HT-29 (cell line): ENCODE data around the gene PRAF2. TPM values are rescaled to one million over a fixed set of nuclear protein-coding genes. Genes with fewer than 3 reads are reported as not detected.
A peak's percentile ranks its signal among the peaks of the same experiment; 100 is the strongest.

Source experiments
- DNase-seq: peaks from one replicate; pipeline ENCODE4 v3.0.0-alpha.2; 2015; ENCODE audit warnings: low spot score
- small RNA-seq: library from RNA; depleted of rRNA; stranded (forward); fragments of <200 nt; gene quantifications from one replicate; pipeline ENCODE3, GENCODE V24; 2014
- total RNA-seq: library from RNA; depleted of rRNA; stranded (reverse); fragments of >200 nt; shearing (Covaris generic); gene quantifications from 2 replicates; pipeline ENCODE4 v1.2.3, GENCODE V29; 2014; rRNA removed

The PRAF2 gene
- total RNA-seq, 1 experiment from 2014 or later = 0.15 TPM

DNA sequence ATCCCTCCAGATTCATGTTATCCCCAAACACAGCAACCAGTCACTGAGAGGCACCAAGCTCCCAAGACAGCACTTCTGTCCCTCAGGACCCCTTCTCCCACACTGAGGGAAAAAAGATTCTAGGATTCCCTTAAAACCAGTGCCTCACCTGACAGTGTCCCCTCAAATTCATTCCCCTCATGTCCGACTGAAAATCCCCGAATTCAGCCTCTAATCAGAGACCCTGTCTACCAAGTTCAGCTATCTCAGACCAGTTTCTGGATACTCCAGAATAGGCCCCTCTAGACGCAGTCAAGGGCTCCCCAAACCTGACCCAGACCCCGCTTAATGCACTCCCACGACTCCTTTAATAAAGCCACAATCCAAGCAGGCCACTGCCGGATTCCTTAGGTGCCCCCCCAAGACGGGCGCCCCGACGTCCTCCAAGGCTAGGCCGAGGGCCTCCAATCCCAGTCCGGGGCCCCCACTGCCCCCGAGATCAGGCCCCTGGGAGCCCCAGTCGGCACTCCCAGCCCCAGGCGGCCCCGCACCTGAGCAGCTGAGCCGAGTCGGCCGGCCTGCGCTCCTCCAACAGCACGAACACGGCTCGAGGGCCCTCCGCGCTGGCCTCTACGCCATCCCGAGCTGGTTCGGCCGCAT lies 31.1 kb downstream of the PRAF2 start:
- DNase-seq = peak; percentile 39

GRCh38 chrX:49041744-49042580 lies 31.8 kb downstream of the PRAF2 start:
- no peak for DNase-seq

GRCh38 chrX:49040376-49040955 lies 33.3 kb downstream of the PRAF2 start:
- DNase-seq = no peak

DNA sequence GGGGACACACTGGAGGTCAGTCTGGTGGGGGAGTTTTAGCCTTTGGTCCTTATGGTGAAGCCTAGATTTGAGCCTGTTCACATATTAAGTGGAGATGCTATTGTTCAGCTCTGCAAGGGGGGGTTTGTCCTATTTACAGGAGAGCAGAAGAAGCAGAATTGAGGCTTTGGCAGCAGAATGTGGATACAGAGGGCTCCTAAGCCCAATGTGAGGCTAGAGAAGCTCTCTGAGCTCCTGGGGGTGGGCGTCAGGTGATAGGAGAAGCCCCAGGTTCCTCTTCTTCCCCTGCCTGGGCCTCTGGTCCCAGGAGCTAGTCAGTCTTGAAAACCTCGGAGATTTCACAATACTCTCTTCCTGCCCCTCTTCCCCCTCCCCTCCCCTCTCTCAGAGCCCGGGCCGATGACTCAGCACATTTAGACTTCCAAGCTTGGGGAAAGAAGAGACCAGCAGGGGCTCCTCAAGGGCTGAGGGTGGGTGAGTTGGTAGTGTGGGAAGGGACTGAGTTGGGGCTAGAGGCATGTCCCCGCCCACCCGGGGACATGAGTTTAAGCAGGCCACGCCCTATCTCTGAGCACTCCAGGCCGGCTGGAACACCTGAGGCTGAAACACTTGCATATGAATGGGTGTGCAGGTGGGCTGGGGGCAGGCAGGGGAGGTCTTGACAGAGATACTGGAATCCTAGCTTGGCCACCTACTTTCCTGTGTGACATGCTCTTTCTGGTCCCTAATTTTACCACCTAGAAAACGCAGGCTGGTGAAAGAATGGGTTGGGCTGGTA lies 34.0 kb downstream of the PRAF2 start:
- peak; percentile 74 for DNase-seq

DNA sequence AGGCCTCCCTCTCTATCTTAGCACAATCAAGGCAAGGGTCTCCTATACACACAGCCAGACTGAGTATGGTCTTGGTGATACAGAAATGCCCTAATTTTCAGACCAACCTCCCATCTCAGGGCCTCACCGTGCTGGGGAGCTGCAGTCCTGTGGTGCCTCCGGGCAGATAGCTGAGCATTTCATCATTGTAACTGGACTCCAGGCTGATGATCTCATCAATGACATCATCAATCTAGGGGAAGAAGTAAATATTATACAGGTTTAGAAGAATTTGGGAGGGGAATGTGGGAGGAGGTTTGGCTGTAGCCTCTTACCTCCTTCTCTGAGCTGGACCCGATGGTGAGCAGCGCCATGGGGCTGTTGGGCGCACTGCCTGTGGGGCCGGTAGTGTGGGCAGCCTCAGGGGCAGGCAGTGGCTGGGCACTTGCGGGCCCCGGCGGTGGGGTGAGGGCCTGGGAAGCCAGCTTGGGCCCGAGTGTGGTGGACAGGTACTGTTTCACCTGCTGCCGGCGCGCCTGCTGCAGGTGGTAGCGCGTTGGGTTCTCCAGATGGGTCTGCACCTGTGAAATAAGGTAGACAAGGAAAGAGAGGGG lies 35.8 kb downstream of the PRAF2 start:
- no peak for DNase-seq

GRCh38 chrX:49030283-49030682 lies 43.5 kb downstream of the PRAF2 start:
- DNase-seq = no peak

- peak; percentile 70 for DNase-seq
Observed at GRCh38 chrX:49029876-49030275, 43.9 kb downstream of the PRAF2 start.

Small RNA genes within 50 kb of the gene (small RNA-seq; reads per million reads assigned to genes)
- not detected for gene RNU4-52P

Other genes with a start within 250 kb of the PRAF2 start
- gene ERAS, start 247.5 kb downstream of the PRAF2 start, total RNA-seq = not detected in 2 replicates
- gene PCSK1N, start 238.4 kb downstream of the PRAF2 start, total RNA-seq = not detected in 2 replicates
- 127 and 148 TPM in 2 replicates for gene TIMM17B, start 176.2 kb downstream of the PRAF2 start, total RNA-seq
- 86.3 and 97.5 TPM in 2 replicates for gene PQBP1, start 176.1 kb downstream of the PRAF2 start, total RNA-seq
- 66.8 and 75.0 TPM in 2 replicates for gene SLC35A2, start 162.4 kb downstream of the PRAF2 start, total RNA-seq
- gene PIM2, start 155.0 kb downstream of the PRAF2 start, total RNA-seq = 13.4 and 14.9 TPM in 2 replicates
- gene OTUD5, start 116.4 kb downstream of the PRAF2 start, total RNA-seq = 42.8 and 48.6 TPM in 2 replicates
- gene KCND1, start 102.2 kb downstream of the PRAF2 start, total RNA-seq = 0.18 TPM in 1 of 2 replicates, not detected in the other
- gene GRIPAP1, start 71.7 kb downstream of the PRAF2 start, total RNA-seq = 24.6 and 26.4 TPM in 2 replicates
- 46.6 and 53.6 TPM in 2 replicates for gene TFE3, start 30.6 kb downstream of the PRAF2 start, total RNA-seq
- 10.6 and 12.6 TPM in 2 replicates for gene CCDC120, start 15.0 kb downstream of the PRAF2 start, total RNA-seq
- 46.5 and 65.5 TPM in 2 replicates for gene WDR45, start 5.9 kb upstream of the PRAF2 start, total RNA-seq
- 39.4 and 41.6 TPM in 2 replicates for gene GPKOW, start 49.7 kb upstream of the PRAF2 start, total RNA-seq
- 12.6 and 13.6 TPM in 2 replicates for gene MAGIX, start 88.8 kb upstream of the PRAF2 start, total RNA-seq
- gene PLP2, start 97.9 kb upstream of the PRAF2 start, total RNA-seq = 27.3 and 28.1 TPM in 2 replicates
- 19.0 and 22.3 TPM in 2 replicates for gene PRICKLE3, start 112.4 kb upstream of the PRAF2 start, total RNA-seq
- gene SYP, start 126.2 kb upstream of the PRAF2 start, total RNA-seq = 0.61 and 1.1 TPM in 2 replicates
- gene CACNA1F, start 159.3 kb upstream of the PRAF2 start, total RNA-seq = not detected in 2 replicates
- 25.0 and 27.7 TPM in 2 replicates for gene CCDC22, start 161.5 kb upstream of the PRAF2 start, total RNA-seq
- gene FOXP3, start 190.7 kb upstream of the PRAF2 start, total RNA-seq = not detected in 2 replicates
- 7.2 and 7.3 TPM in 2 replicates for gene PPP1R3F, start 195.8 kb upstream of the PRAF2 start, total RNA-seq
- gene GAGE10, start 229.6 kb upstream of the PRAF2 start, total RNA-seq = not detected in 2 replicates
- gene GAGE12J, start 248.0 kb upstream of the PRAF2 start, total RNA-seq = not detected in 2 replicates